Vagina (tissue), 2 donors: ENCODE results near the gene TMEM106A.

Source experiments
- POLR2AphosphoS5 ChIP-seq, 2 donors: sonication (generic); formaldehyde crosslinking; IDR thresholded peaks; one replicate each; pipeline ENCODE4 v1.9.0; 2017; ENCODE audit warnings: antibody characterized with exemption in 2 of 2, mild to moderate bottlenecking in 2 of 2, low read depth in 1 of 2; ENCODE audit not compliant: insufficient read depth in 1 of 2
- TF ChIP-seq, protein P1 (sequence below), 3 experiments: fragments of 450-650 bp in 2 of 3; fragments of 200-600 bp in 1 of 3; sonication (generic) in 1 of 3; IDR thresholded peaks; one replicate each; pipeline ENCODE4 v1.5.1; 2017 to 2019; ENCODE audit warnings: antibody characterized with exemption in 3 of 3, mild to moderate bottlenecking in 2 of 3, moderate library complexity in 2 of 3

DNA sequence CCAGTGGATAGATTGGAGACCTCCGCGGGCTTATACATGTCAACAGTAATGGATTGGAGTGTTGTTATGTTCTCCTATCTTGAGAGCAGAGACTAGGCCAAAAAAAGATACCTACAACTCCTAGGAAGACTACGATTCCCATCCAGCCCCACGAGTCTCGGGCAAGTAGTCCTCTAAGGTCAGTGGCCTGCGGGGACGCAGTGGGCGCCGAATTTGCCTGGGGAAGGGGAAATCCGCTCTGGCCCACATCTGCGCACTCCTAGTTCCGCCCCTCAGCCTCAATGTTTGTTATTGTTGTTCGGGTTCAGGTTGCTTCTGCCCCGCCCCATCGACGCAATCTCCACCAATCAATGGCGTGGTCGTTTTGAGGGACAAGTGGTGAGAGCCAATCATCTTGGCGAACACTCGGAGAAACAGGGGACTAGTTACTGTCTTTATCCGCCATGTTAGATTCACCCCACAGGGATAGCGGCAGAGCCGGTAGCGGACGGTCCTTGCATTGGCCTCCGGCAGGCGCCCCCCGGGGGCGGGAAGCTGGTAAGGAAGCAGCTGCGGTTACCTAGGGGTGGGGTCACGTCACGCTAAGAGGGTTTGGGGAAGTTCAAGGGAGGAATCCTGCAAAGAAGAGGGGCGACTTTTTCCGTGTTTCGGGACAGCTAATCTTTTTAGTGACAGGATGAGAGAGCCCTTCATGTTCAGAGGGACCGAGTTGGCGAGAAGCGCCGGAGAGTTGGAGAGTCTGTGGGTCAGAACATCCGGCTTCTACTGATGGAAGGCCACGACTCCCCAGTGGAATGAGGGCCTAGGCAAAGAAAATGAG lies 40.7 kb upstream of the TMEM106A start, which contains the start of gene NBR1:
- TF ChIP-seq, protein P1, sequence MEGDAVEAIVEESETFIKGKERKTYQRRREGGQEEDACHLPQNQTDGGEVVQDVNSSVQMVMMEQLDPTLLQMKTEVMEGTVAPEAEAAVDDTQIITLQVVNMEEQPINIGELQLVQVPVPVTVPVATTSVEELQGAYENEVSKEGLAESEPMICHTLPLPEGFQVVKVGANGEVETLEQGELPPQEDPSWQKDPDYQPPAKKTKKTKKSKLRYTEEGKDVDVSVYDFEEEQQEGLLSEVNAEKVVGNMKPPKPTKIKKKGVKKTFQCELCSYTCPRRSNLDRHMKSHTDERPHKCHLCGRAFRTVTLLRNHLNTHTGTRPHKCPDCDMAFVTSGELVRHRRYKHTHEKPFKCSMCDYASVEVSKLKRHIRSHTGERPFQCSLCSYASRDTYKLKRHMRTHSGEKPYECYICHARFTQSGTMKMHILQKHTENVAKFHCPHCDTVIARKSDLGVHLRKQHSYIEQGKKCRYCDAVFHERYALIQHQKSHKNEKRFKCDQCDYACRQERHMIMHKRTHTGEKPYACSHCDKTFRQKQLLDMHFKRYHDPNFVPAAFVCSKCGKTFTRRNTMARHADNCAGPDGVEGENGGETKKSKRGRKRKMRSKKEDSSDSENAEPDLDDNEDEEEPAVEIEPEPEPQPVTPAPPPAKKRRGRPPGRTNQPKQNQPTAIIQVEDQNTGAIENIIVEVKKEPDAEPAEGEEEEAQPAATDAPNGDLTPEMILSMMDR (IDR thresholded peaks at IDR 0.05), result no peak
- peak; percentile 92 to 95 for TF ChIP-seq POLR2AphosphoS5 (IDR thresholded peaks at IDR 0.05; ENCODE audit: insufficient read depth in 1 of 2, low read depth in 1 of 2)
